Osteoblast (primary cell): Measurements from ENCODE around the gene TMEM132C. TPM values are rescaled to one million over a fixed set of nuclear protein-coding genes. Genes with fewer than 3 reads are reported as not detected.

Experiments used
- DNase-seq: peaks from one replicate; pipeline ENCODE4 v3.0.0; 2011; ENCODE audit warnings: low spot score, mixed read lengths; ENCODE audit not compliant: insufficient read length; ENCODE audit errors: missing footprints
- H2AFZ ChIP-seq: 2 replicates; pipeline ENCODE4 v1.6.0; 2011; ENCODE audit warnings: mild to moderate bottlenecking, low read length
- H3K27ac ChIP-seq: 2 replicates; pipeline ENCODE4 v1.5.1; 2011; ENCODE audit warnings: mild to moderate bottlenecking, low read depth, low read length, moderate library complexity
- H3K27me3 ChIP-seq: 2 replicates; pipeline ENCODE4 v1.6.0; 2012; ENCODE audit warnings: mild to moderate bottlenecking, control low read depth, inconsistent platforms, low read length, moderate library complexity; ENCODE audit not compliant: insufficient read depth
- H3K36me3 ChIP-seq: 2 replicates; pipeline ENCODE4 v1.5.1; 2011; ENCODE audit warnings: mild to moderate bottlenecking, low read length, control low read depth, moderate library complexity; ENCODE audit not compliant: insufficient read depth
- H3K4me1 ChIP-seq: 2 replicates; pipeline ENCODE4 v1.5.1; 2011; ENCODE audit warnings: mild to moderate bottlenecking, low read length, control low read depth, moderate library complexity; ENCODE audit not compliant: insufficient read depth
- H3K4me2 ChIP-seq: 2 replicates; pipeline ENCODE4 v1.6.0; 2011; ENCODE audit warnings: mild to moderate bottlenecking, low read length; ENCODE audit not compliant: insufficient read depth
- H3K4me3 ChIP-seq: fragments of 200-600 bp; sonication (generic); 3 replicates; pipeline ENCODE4 v1.5.1; 2012; ENCODE audit warnings: mild to moderate bottlenecking, low read length, inconsistent platforms; ENCODE audit not compliant: insufficient read depth
- H3K79me2 ChIP-seq: 2 replicates; pipeline ENCODE4 v1.6.0; 2012; ENCODE audit warnings: mild to moderate bottlenecking, low read length, control low read depth, inconsistent platforms; ENCODE audit not compliant: insufficient read depth
- H3K9me3 ChIP-seq: 2 replicates; pipeline ENCODE4 v1.5.1; 2011; ENCODE audit warnings: low read depth, low read length, control low read depth
- H4K20me1 ChIP-seq: 2 replicates; pipeline ENCODE4 v1.6.0; 2012; ENCODE audit warnings: mild to moderate bottlenecking, low read length, control low read depth; ENCODE audit not compliant: insufficient read depth
- total RNA-seq: library from RNA; depleted of rRNA; stranded (reverse); fragments of >200 nt; gene quantifications from 2 replicates; pipeline ENCODE4 v1.2.3, GENCODE V29; 2012
- TF ChIP-seq, protein P1 (sequence below): IDR thresholded peaks from 2 replicates; pipeline ENCODE4 v1.5.1; 2011; ENCODE audit warnings: mild to moderate bottlenecking, low read depth, low read length, moderate library complexity; ENCODE audit errors: extremely low read depth

TMEM132C gene
- total RNA-seq, 1 donor, result not detected

GRCh38 chr12:128267651-128268378 lies 845 bp downstream of the TMEM132C start:
- no peaks in the 10 kb centered on the region for H3K79me2 ChIP-seq
- H3K4me1 ChIP-seq, result no peaks in the 10 kb centered on the region
- no peaks in the 10 kb centered on the region for H4K20me1 ChIP-seq
- TF ChIP-seq, protein P1, sequence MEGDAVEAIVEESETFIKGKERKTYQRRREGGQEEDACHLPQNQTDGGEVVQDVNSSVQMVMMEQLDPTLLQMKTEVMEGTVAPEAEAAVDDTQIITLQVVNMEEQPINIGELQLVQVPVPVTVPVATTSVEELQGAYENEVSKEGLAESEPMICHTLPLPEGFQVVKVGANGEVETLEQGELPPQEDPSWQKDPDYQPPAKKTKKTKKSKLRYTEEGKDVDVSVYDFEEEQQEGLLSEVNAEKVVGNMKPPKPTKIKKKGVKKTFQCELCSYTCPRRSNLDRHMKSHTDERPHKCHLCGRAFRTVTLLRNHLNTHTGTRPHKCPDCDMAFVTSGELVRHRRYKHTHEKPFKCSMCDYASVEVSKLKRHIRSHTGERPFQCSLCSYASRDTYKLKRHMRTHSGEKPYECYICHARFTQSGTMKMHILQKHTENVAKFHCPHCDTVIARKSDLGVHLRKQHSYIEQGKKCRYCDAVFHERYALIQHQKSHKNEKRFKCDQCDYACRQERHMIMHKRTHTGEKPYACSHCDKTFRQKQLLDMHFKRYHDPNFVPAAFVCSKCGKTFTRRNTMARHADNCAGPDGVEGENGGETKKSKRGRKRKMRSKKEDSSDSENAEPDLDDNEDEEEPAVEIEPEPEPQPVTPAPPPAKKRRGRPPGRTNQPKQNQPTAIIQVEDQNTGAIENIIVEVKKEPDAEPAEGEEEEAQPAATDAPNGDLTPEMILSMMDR, result no peak
- peak; percentile 69 for DNase-seq
- no peak overlapping the region for H2AFZ ChIP-seq
- no peaks in the 10 kb centered on the region for H3K36me3 ChIP-seq
- no peak overlapping the region for H3K4me2 ChIP-seq
- no peaks in the 10 kb centered on the region for H3K27me3 ChIP-seq
- no peak overlapping the region for H3K27ac ChIP-seq
- H3K4me3 ChIP-seq, result no peak overlapping the region
- no peaks in the 10 kb centered on the region for H3K9me3 ChIP-seq

GRCh38 chr12:128268379-128268995 lies 1.5 kb downstream of the TMEM132C start:
- no peaks in the 10 kb centered on the region for H3K4me1 ChIP-seq
- H3K4me2 ChIP-seq, result no peak overlapping the region
- H3K79me2 ChIP-seq, result no peaks in the 10 kb centered on the region
- H3K9me3 ChIP-seq, result no peaks in the 10 kb centered on the region
- H4K20me1 ChIP-seq, result no peaks in the 10 kb centered on the region
- TF ChIP-seq, protein P1, result no peak
- H2AFZ ChIP-seq, result no peak overlapping the region
- no peaks in the 10 kb centered on the region for H3K36me3 ChIP-seq
- no peak overlapping the region for H3K27ac ChIP-seq
- H3K27me3 ChIP-seq, result no peaks in the 10 kb centered on the region
- peak; percentile 81 for DNase-seq
- no peak overlapping the region for H3K4me3 ChIP-seq

DNA sequence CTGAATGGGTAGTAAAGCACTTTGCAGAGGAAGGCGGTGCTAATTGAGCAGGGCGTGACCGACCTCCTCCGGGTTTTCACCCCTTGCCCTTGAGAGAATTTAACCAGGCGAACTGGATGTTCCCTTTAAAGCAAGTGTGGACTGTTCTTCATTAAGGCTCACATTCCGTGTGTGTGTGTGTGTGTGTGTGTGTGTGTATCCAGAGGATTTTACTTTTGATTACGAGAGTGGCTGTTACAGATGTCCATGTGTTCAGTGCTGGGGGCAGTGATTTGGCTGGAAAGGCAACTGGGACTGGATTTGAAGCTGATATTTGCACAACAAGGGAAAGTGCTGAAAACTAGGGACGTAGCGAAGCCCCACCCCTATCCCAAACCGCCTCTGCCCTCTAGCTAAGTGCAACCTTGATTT lies 2.2 kb downstream of the TMEM132C start:
- Histone ChIP-seq H2AFZ (no peak overlapping the region), H3K4me2 (no peak overlapping the region), H3K27me3 (no peaks in the 10 kb centered on the region), H3K79me2 (no peaks in the 10 kb centered on the region), H3K4me1 (no peaks in the 10 kb centered on the region), H3K36me3 (no peaks in the 10 kb centered on the region), H3K9me3 (no peaks in the 10 kb centered on the region), H3K27ac (no peak overlapping the region), H4K20me1 (no peaks in the 10 kb centered on the region), H3K4me3 (no peak overlapping the region)
- TF ChIP-seq, protein P1, result no peak
- DNase-seq, result no peak

DNA sequence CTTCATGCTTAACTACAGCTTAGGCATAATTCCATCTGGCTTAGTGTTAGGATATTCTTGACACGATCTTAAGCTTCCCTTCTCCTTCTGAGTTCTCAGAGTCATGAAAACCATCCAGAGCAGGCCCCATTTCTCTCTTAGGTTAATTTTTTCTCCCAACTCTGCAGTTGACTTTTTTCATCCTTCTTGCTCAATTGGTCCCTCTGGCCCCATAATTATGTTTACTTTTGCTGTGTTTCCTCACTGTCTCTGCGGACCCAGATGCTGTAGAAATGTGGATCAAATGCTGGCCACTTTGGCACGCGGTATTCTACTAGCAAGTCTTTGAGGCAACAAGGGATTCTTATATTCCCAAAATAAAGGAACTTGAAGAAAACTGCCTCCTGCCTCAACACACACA lies 9.5 kb downstream of the TMEM132C start:
- no peak for DNase-seq
- no peak overlapping the region for H2AFZ ChIP-seq
- no peaks in the 10 kb centered on the region for H3K4me1 ChIP-seq
- H3K36me3 ChIP-seq, result no peaks in the 10 kb centered on the region
- no peak overlapping the region for H3K27ac ChIP-seq
- no peak overlapping the region for H3K4me3 ChIP-seq
- no peaks in the 10 kb centered on the region for H3K79me2 ChIP-seq
- H3K27me3 ChIP-seq, result no peaks in the 10 kb centered on the region
- no peak overlapping the region for H3K4me2 ChIP-seq
- TF ChIP-seq, protein P1, result no peak
- H4K20me1 ChIP-seq, result no peaks in the 10 kb centered on the region
- no peaks in the 10 kb centered on the region for H3K9me3 ChIP-seq
